AG04450 (cell line): ENCODE measurements around the gene EXD1. TPM values are rescaled to one million over a fixed set of nuclear protein-coding genes. Genes with fewer than 3 reads are reported as not detected.
A peak's percentile ranks its signal among the peaks of the same experiment; 100 is the strongest.

ENCODE experiments used
- CTCF ChIA-PET: fragments of 300-600, 350-600 bp; formaldehyde crosslinking; extraction: SDS; loops from one replicate; lab custom pipeline; 2022; ENCODE audit warnings: antibody characterized with exemption, inconsistent platforms; lab: Charles Lee
- POLR2A ChIA-PET: fragments of 350-600 bp; formaldehyde crosslinking; extraction: SDS; loops from one replicate; lab custom pipeline; 2021; ENCODE audit warnings: antibody characterized with exemption, inconsistent platforms; lab: Yijun Ruan, JAX
- DNase-seq: peaks from one replicate; pipeline ENCODE4 v3.0.0-alpha.2; 2011; ENCODE audit warnings: low read depth, low spot score
- H3K27ac ChIP-seq: one replicate; pipeline ENCODE4 v1.5.1; 2012; ENCODE audit warnings: low read depth, low read length, control low read depth
- H3K27me3 ChIP-seq: one replicate; pipeline ENCODE4 v1.6.0; 2012; ENCODE audit warnings: low read length; ENCODE audit not compliant: control insufficient read depth, insufficient read depth
- H3K4me3 ChIP-seq: 2 replicates; pipeline ENCODE4 v1.5.1; 2011; ENCODE audit warnings: mild to moderate bottlenecking, low read depth, low read length, control low read depth
- H3K9me3 ChIP-seq: 2 replicates; pipeline ENCODE4 v1.5.1; 2012; ENCODE audit warnings: low read length; ENCODE audit not compliant: control insufficient read depth, insufficient read depth
- CTCF ChIP-seq: IDR thresholded peaks from 2 replicates; pipeline ENCODE4 v1.5.1; 2011; ENCODE audit warnings: low read depth, low read length, control low read depth, inconsistent platforms
- polyA plus RNA-seq: library from polyadenylated mRNA; depleted of rRNA; stranded (reverse); fragments of >200 nt; gene quantifications from 2 replicates; pipeline ENCODE4 v1.2.3, GENCODE V29; 2011

Gene EXD1
- polyA plus RNA-seq, 1 experiment = not detected

- Histone ChIP-seq H3K27ac (no peak overlapping the region), H3K9me3 (no peaks in the 10 kb centered on the region), H3K27me3 (peaks cover 12% of the 10 kb centered on the region), H3K4me3 (no peak overlapping the region)
- CTCF ChIA-PET = no interaction called here
- POLR2A ChIA-PET = interaction anchor here (0.7 kb wide), 1 partner anchor 184 kb away, joined by 3 read pairs; no protein-coding TSS in a partner anchor
- DNase-seq = no peak
- no peak for TF ChIP-seq CTCF
These were observed 14.8 kb downstream of the EXD1 start for GRCh38 chr15:41215708-41216107.

DNA sequence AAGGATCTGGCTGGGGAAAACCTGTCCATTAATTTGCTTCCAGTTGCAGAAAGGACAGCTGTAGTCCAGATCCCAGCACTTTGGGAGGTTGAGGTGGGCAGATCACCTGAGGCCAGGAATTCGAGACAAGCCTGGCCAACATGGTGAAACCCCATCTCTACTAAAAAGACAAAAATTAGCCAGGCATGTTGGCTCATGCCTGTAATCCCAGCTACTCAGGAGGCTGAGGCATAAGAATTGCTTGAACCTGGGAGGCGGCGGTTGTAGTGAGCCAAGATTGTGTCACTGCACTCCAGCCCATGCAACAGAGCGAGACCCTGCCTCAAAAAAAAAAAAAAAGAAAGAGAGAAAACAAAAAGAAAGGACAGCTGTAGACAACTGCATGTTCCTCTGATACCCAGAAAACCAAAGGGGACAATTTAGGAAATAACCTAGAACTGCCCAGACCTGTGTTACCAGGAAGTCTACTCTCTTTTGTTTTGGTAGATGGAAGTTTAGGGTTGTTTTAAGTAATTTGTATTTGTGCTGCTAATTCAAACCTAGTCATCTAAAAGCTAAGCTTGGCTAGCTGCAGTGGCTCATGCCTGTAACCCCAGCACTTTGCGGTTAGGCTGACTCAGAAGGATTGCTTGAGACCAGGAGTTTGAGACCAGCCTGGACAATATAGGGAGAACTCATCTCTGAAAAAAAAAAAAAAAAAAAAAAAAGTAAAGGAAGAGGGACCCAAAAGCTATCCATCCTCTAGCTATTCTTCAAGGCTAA lies 22.7 kb downstream of the EXD1 start:
- H3K27ac ChIP-seq = no peak overlapping the region
- peak; percentile 37 for DNase-seq
- TF ChIP-seq CTCF = no peak
- ChIA-PET POLR2A (interaction anchor here (0.6 kb wide), 1 partner anchor 124 kb away, joined by 5 read pairs; no protein-coding TSS in a partner anchor), CTCF (interaction anchor here (0.7 kb wide), 1 partner anchor 22 kb away, joined by 3 read pairs; no protein-coding TSS in a partner anchor)
- H3K4me3 ChIP-seq = no peak overlapping the region
- H3K9me3 ChIP-seq = no peaks in the 10 kb centered on the region
- peaks cover 2% of the 10 kb centered on the region for H3K27me3 ChIP-seq

DNA sequence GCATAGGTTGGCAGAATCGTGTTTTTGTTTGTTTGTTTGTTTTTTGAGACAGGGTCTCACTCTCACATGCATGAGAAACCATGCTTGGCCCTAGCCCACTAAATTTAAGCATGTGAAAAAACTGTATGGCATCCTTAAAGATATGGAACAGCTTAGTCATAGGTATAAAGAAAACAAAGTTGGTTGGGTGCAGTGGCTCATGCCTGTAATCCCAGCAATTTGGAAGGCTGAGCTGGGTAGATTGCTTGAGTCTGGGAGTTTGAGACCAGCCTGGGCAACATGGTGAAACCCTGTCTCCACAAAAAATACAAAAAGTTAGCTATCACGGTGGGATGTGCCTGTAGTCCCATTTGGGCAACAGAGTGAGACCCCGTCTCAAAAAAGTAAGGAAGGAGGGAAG lies 25.2 kb downstream of the EXD1 start:
- no peaks in the 10 kb centered on the region for H3K9me3 ChIP-seq
- POLR2A ChIA-PET = no interaction called here
- H3K27me3 ChIP-seq = peaks cover 2% of the 10 kb centered on the region
- no peak overlapping the region for H3K27ac ChIP-seq
- TF ChIP-seq CTCF = no peak
- no peak overlapping the region for H3K4me3 ChIP-seq
- CTCF ChIA-PET = no interaction called here
- DNase-seq = no peak

DNA sequence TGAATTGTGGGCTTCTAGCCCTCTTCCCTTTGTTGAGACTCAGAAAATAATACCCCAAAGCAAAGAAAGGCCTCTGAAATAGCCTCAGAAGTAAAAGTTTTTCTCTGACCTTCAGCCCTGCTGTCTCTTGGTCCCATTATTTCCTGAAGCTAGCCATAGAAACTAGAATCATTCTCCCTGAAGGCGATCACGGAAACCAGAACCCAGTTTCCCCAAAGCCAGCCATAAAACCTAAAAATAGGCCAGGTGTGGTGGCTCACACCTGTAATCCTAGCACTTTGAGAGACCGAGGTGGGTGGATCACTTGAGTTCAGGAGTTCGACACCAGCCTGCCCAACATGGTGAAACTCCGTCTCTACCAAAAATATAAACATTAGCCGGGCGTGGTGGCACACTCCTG lies 27.2 kb downstream of the EXD1 start:
- Histone ChIP-seq H3K4me3 (no peak overlapping the region), H3K9me3 (no peaks in the 10 kb centered on the region), H3K27me3 (no peaks in the 10 kb centered on the region), H3K27ac (no peak overlapping the region)
- CTCF ChIA-PET = no interaction called here
- no peak for TF ChIP-seq CTCF
- POLR2A ChIA-PET = no interaction called here
- no peak for DNase-seq

DNA sequence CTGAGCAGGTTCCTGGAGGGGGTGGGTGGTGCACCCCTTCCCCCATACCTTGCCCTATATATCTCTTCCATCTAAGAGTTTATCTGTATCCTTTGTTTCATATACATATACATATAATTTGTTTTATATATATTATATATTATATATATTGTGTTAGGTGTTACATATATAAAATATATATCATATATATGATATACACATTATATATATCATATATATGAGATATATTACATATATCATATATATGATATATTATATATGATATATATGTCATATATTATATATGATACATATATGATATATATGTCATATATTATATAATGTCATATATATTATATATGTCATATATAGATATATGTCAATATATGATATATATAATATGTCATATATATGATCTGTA lies 31.1 kb downstream of the EXD1 start:
- no peak overlapping the region for H3K27ac ChIP-seq
- ChIA-PET POLR2A (no interaction called here), CTCF (no interaction called here)
- no peaks in the 10 kb centered on the region for H3K9me3 ChIP-seq
- DNase-seq = no peak
- TF ChIP-seq CTCF = no peak
- H3K4me3 ChIP-seq = no peak overlapping the region
- H3K27me3 ChIP-seq = no peaks in the 10 kb centered on the region
